NOMO-1 (cell line): Measurements from ENCODE around the gene RNLS.

Source experiments
- DNase-seq, 2 experiments: peaks; one replicate each; lab custom pipeline; 2025; ENCODE audit not compliant: unreplicated experiment in 2 of 2; lab: John Stamatoyannopoulos, UW

Gene RNLS

GRCh38 chr10:88440541-88440940 is 142.6 kb downstream of the RNLS start:
- peak in 1 of 2 experiments; percentile 35 for DNase-seq

GRCh38 chr10:88439932-88440331 is 143.2 kb downstream of the RNLS start:
- no peak for DNase-seq

- DNase-seq, result no peak
Observed at GRCh38 chr10:88437411-88437810, 145.7 kb downstream of the RNLS start.

GRCh38 chr10:88433565-88434186 is 149.4 kb downstream of the RNLS start:
- no peak for DNase-seq

GRCh38 chr10:88431103-88431502 is 152.0 kb downstream of the RNLS start:
- no peak for DNase-seq

- DNase-seq, result no peak
Observed at GRCh38 chr10:88428976-88429375, 154.1 kb downstream of the RNLS start.

- DNase-seq, result no peak
Observed at GRCh38 chr10:88428442-88428841, 154.7 kb downstream of the RNLS start.

- DNase-seq, result no peak
Observed at GRCh38 chr10:88427024-88427423, 156.1 kb downstream of the RNLS start.

GRCh38 chr10:88424881-88425280 is 158.2 kb downstream of the RNLS start:
- no peak for DNase-seq

GRCh38 chr10:88423732-88424131 is 159.4 kb downstream of the RNLS start:
- DNase-seq, result no peak

GRCh38 chr10:88421590-88421989 is 161.5 kb downstream of the RNLS start:
- DNase-seq, result no peak

GRCh38 chr10:88418871-88419270 is 164.2 kb downstream of the RNLS start:
- no peak for DNase-seq

- DNase-seq, result no peak
Observed at GRCh38 chr10:88417387-88418030, 165.6 kb downstream of the RNLS start.

- DNase-seq, result no peak
Observed at GRCh38 chr10:88416801-88417200, 166.3 kb downstream of the RNLS start.

- peak; percentile 19 to 81 for DNase-seq
Observed at GRCh38 chr10:88415533-88416130, 167.5 kb downstream of the RNLS start.

GRCh38 chr10:88413412-88413811 is 169.7 kb downstream of the RNLS start:
- peak; percentile 39 to 72 for DNase-seq

- peak in 1 of 2 experiments; percentile 23 for DNase-seq
Observed at GRCh38 chr10:88411772-88412349, 171.3 kb downstream of the RNLS start.

- DNase-seq, result no peak
Observed at GRCh38 chr10:88409824-88410223, 173.3 kb downstream of the RNLS start.

GRCh38 chr10:88409236-88409635 is 173.9 kb downstream of the RNLS start:
- no peak for DNase-seq

- peak in 1 of 2 experiments; percentile 85 for DNase-seq
Observed at GRCh38 chr10:88408096-88408495, 175.0 kb downstream of the RNLS start.

GRCh38 chr10:88404133-88404532 is 179.0 kb downstream of the RNLS start:
- DNase-seq, result no peak
